Neural cell (in vitro differentiated cells): ENCODE results near the gene NARS2. TPM values are rescaled to one million over a fixed set of nuclear protein-coding genes. Genes with fewer than 3 reads are reported as not detected.
"Not testable (repeated sequence)": the region's sequence is repeated elsewhere in the genome, so short reads cannot be mapped to it uniquely, and the experiment has no call there.

ENCODE experiments used
- H2AFZ ChIP-seq: fragments of 200-600, 300-800 bp; sonication (generic), shearing (Covaris generic); 2 replicates; pipeline ENCODE4 v1.6.0; 2014; ENCODE audit warnings: low read depth, mild to moderate bottlenecking, antibody characterized with exemption, low read length, moderate library complexity
- H3F3A ChIP-seq: fragments of 200-600 bp; shearing (Covaris generic); 2 replicates; pipeline ENCODE4 v1.6.1; 2016; ENCODE audit warnings: mild to moderate bottlenecking, moderate library complexity, mixed read lengths, antibody characterized with exemption, low read length; ENCODE audit not compliant: insufficient read depth, poor library complexity, severe bottlenecking
- H3K27ac ChIP-seq: fragments of 200-600, 300-800 bp; sonication (generic), shearing (Covaris generic); 2 replicates; pipeline ENCODE4 v1.5.1; 2014; ENCODE audit warnings: mild to moderate bottlenecking, low read length, moderate library complexity
- H3K27me3 ChIP-seq: fragments of 300-800, 200-600 bp; sonication (generic), shearing (Covaris generic); 2 replicates; pipeline ENCODE4 v1.6.0; 2014; ENCODE audit warnings: mild to moderate bottlenecking, low read depth, low read length, moderate library complexity; ENCODE audit not compliant: insufficient read depth
- H3K36me3 ChIP-seq: fragments of 300-800, 200-600 bp; sonication (generic), shearing (Covaris generic); 2 replicates; pipeline ENCODE4 v1.5.1; 2014; ENCODE audit warnings: mild to moderate bottlenecking, antibody characterized with exemption, low read length, moderate library complexity; ENCODE audit not compliant: insufficient read depth
- H3K4me2 ChIP-seq: fragments of 300-800, 200-600 bp; sonication (generic), shearing (Covaris generic); 2 replicates; pipeline ENCODE4 v1.6.0; 2014; ENCODE audit warnings: mild to moderate bottlenecking, low read length
- H3K4me3 ChIP-seq: fragments of 300-800, 200-600 bp; sonication (generic), shearing (Covaris generic); 2 replicates; pipeline ENCODE4 v1.5.1; 2014; ENCODE audit warnings: mild to moderate bottlenecking, low read length, moderate library complexity
- H3K79me2 ChIP-seq: fragments of 200-600 bp; shearing (Covaris generic); replicated peaks from 2 replicates; pipeline ENCODE4 v1.6.0; 2014; ENCODE audit warnings: mild to moderate bottlenecking, low read length, moderate library complexity; ENCODE audit not compliant: insufficient read depth
- H3K9ac ChIP-seq: fragments of 300-800, 200-600 bp; sonication (generic), shearing (Covaris generic); 2 replicates; pipeline ENCODE4 v1.6.1; 2016; ENCODE audit warnings: mild to moderate bottlenecking, low read length, mixed read lengths
- H3K9me2 ChIP-seq: fragments of 200-600 bp; shearing (Covaris generic); 2 replicates; pipeline ENCODE4 v1.6.1; 2016; ENCODE audit warnings: mild to moderate bottlenecking, low read length, mixed read lengths; ENCODE audit not compliant: insufficient read depth
- H3K9me3 ChIP-seq: fragments of 200-600, 300-800 bp; sonication (generic), shearing (Covaris generic); 2 replicates; pipeline ENCODE4 v1.6.1; 2016; ENCODE audit warnings: mild to moderate bottlenecking, mixed run types, low read length, moderate library complexity, mixed read lengths
- H4K20me1 ChIP-seq: fragments of 200-600 bp; shearing (Covaris generic); 2 replicates; pipeline ENCODE4 v1.6.1; 2016; ENCODE audit warnings: mild to moderate bottlenecking, mixed run types; ENCODE audit not compliant: insufficient read depth
- EP300 ChIP-seq: fragments of 450-650 bp; conservative IDR thresholded peaks from 2 replicates; pipeline ENCODE4 v1.6.1; 2014; ENCODE audit warnings: antibody characterized with exemption, mild to moderate bottlenecking, moderate library complexity; ENCODE audit not compliant: poor library complexity, severe bottlenecking
- EZH2 ChIP-seq: fragments of 200-600, 300-800 bp; shearing (Covaris generic), sonication (generic); IDR thresholded peaks from 2 replicates; pipeline ENCODE4 v1.6.1; 2014; ENCODE audit warnings: antibody characterized with exemption, low read length, borderline replicate concordance, mild to moderate bottlenecking; ENCODE audit not compliant: insufficient read depth, poor library complexity, severe bottlenecking
- MXI1 ChIP-seq: fragments of 450-650 bp; conservative IDR thresholded peaks from 2 replicates; pipeline ENCODE4 v1.6.1; 2014; ENCODE audit warnings: antibody characterized with exemption, mild to moderate bottlenecking; ENCODE audit not compliant: poor library complexity, severe bottlenecking
- POLR2AphosphoS5 ChIP-seq: IDR thresholded peaks from 2 replicates; pipeline ENCODE4 v1.6.1; 2012
- RAD21 ChIP-seq: fragments of 450-650 bp; conservative IDR thresholded peaks from 2 replicates; pipeline ENCODE4 v1.6.1; 2014; ENCODE audit warnings: antibody characterized with exemption, mild to moderate bottlenecking, moderate library complexity
- SMC3 ChIP-seq: fragments of 450-650 bp; conservative IDR thresholded peaks from 2 replicates; pipeline ENCODE4 v1.6.1; 2014; ENCODE audit warnings: antibody characterized with exemption, mild to moderate bottlenecking, moderate library complexity; ENCODE audit not compliant: poor library complexity
- TAF1 ChIP-seq: IDR thresholded peaks from 2 replicates; pipeline ENCODE4 v1.6.1; 2012; ENCODE audit warnings: low read depth
- polyA plus RNA-seq: library from polyadenylated mRNA; depleted of rRNA; stranded (reverse); fragments of >200 nt; gene quantifications from 2 replicates; pipeline ENCODE4 v1.2.3, GENCODE V29; 2014
- TF ChIP-seq, protein P1 (sequence below): fragments of 450-650 bp; IDR thresholded peaks from 2 replicates; pipeline ENCODE4 v1.5.1; 2014; ENCODE audit warnings: antibody characterized with exemption, mild to moderate bottlenecking, moderate library complexity; ENCODE audit not compliant: poor library complexity, severe bottlenecking
- TF ChIP-seq, protein P2 (sequence below): IDR thresholded peaks from 2 replicates; pipeline ENCODE4 v1.6.1; 2012; ENCODE audit warnings: borderline replicate concordance

Gene NARS2
- polyA plus RNA-seq, 1 donor from 2014 or later: 39.6 TPM

DNA sequence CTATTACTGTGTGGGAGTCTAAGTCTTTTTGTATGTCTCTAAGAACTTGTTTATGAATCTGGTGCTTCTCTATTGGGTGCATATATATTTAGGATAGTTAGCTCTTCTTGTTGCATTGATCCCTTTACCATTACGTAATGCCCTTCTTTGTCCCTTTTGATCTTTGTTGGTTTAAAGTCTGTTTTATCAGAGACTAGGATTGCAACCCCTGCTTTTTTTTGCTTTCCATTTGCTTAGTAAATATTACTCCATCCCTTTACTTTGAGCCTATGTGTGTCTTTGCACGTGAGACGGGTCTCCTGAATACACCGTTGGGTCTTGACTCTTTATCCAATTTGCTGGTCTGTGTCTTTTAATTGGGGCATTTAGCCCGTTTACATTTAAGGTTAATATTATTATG lies 26.4 kb upstream of the NARS2 start:
- not testable (repeated sequence) for H3K9ac ChIP-seq, H3K27ac ChIP-seq, H3K79me2 ChIP-seq, H3K4me3 ChIP-seq, H3F3A ChIP-seq, H3K36me3 ChIP-seq, H3K9me2 ChIP-seq, H3K4me2 ChIP-seq, H3K27me3 ChIP-seq, H3K9me3 ChIP-seq, H2AFZ ChIP-seq, H4K20me1 ChIP-seq

DNA sequence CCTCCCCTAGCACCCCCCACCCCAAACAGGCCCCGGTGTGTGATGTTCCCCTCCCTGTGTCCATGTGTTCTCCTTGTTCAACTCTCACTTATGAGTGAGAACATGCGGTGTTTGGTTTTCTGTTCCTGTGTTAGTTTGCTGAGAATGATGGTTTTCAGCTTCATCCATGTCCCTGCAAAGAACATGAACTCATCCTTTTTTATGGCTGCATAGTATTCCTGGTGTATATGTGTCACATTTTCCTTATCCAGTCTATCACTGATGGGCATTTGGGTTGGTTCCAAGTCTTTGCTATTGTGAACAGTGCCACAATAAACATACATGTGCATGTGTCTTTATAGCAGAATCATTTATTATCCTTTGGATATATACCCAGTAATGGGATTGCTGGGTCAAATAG lies 22.9 kb upstream of the NARS2 start:
- not testable (repeated sequence) for H3K9ac ChIP-seq, H3K4me2 ChIP-seq, H3K4me3 ChIP-seq, H4K20me1 ChIP-seq, H3K36me3 ChIP-seq, H3K9me3 ChIP-seq, H3K79me2 ChIP-seq, H3K27ac ChIP-seq, H3K9me2 ChIP-seq, H3K27me3 ChIP-seq, H3F3A ChIP-seq, H2AFZ ChIP-seq

DNA sequence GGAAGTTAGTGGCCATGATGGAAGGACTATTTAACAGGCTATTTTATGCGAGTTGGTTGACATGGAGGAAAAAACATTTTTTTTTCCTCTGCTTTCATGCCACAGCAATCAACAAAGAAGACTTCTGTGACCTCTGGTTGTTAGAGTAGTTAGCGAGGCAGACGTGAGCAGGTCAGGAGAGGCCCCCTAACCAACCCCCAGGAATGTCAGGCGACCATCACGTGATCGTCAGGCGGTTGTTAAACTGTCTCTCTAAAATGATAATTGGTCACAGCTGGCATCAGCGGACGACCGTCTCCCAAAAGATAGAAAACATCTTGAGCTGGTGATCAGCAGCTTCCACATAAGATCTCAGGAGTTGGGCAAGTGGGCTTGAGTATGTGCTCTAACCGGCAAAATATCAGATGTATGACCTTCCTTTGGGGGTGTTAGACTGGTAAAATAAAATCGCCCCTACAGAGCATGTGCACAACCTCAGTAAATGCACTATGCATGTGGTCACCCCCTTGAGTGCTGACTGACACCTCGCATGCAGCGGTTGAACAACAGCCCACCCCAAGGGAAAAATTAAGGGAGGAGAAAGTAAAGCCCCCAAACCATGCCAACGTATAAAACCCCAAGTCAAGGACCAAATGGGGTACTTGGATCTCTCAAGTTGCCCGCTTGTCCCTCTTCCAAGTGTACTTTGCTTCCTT lies 20.9 kb upstream of the NARS2 start:
- Histone ChIP-seq H3K9ac (no peak overlapping the region), H3K4me2 (no peak overlapping the region), H3K9me3 (no peaks in the 10 kb centered on the region), H4K20me1 (no peaks in the 10 kb centered on the region), H2AFZ (no peak overlapping the region), H3K36me3 (no peaks in the 10 kb centered on the region), H3K9me2 (no peaks in the 10 kb centered on the region), H3F3A (no peaks in the 10 kb centered on the region), H3K4me3 (no peak overlapping the region), H3K27me3 (no peaks in the 10 kb centered on the region), H3K27ac (no peak overlapping the region), H3K79me2 (no peaks in the 10 kb centered on the region)
- TF ChIP-seq EZH2: no peak
- TF ChIP-seq, protein P1, sequence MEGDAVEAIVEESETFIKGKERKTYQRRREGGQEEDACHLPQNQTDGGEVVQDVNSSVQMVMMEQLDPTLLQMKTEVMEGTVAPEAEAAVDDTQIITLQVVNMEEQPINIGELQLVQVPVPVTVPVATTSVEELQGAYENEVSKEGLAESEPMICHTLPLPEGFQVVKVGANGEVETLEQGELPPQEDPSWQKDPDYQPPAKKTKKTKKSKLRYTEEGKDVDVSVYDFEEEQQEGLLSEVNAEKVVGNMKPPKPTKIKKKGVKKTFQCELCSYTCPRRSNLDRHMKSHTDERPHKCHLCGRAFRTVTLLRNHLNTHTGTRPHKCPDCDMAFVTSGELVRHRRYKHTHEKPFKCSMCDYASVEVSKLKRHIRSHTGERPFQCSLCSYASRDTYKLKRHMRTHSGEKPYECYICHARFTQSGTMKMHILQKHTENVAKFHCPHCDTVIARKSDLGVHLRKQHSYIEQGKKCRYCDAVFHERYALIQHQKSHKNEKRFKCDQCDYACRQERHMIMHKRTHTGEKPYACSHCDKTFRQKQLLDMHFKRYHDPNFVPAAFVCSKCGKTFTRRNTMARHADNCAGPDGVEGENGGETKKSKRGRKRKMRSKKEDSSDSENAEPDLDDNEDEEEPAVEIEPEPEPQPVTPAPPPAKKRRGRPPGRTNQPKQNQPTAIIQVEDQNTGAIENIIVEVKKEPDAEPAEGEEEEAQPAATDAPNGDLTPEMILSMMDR: no peak
- TF ChIP-seq POLR2AphosphoS5: no peak
- TF ChIP-seq TAF1: no peak
- TF ChIP-seq EP300: no peak
- TF ChIP-seq, protein P2, sequence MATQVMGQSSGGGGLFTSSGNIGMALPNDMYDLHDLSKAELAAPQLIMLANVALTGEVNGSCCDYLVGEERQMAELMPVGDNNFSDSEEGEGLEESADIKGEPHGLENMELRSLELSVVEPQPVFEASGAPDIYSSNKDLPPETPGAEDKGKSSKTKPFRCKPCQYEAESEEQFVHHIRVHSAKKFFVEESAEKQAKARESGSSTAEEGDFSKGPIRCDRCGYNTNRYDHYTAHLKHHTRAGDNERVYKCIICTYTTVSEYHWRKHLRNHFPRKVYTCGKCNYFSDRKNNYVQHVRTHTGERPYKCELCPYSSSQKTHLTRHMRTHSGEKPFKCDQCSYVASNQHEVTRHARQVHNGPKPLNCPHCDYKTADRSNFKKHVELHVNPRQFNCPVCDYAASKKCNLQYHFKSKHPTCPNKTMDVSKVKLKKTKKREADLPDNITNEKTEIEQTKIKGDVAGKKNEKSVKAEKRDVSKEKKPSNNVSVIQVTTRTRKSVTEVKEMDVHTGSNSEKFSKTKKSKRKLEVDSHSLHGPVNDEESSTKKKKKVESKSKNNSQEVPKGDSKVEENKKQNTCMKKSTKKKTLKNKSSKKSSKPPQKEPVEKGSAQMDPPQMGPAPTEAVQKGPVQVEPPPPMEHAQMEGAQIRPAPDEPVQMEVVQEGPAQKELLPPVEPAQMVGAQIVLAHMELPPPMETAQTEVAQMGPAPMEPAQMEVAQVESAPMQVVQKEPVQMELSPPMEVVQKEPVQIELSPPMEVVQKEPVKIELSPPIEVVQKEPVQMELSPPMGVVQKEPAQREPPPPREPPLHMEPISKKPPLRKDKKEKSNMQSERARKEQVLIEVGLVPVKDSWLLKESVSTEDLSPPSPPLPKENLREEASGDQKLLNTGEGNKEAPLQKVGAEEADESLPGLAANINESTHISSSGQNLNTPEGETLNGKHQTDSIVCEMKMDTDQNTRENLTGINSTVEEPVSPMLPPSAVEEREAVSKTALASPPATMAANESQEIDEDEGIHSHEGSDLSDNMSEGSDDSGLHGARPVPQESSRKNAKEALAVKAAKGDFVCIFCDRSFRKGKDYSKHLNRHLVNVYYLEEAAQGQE: no peak
- no peak for TF ChIP-seq RAD21
- no peak for TF ChIP-seq SMC3
- no peak for TF ChIP-seq MXI1
